ENCODE data around the gene ANXA6.

DNA sequence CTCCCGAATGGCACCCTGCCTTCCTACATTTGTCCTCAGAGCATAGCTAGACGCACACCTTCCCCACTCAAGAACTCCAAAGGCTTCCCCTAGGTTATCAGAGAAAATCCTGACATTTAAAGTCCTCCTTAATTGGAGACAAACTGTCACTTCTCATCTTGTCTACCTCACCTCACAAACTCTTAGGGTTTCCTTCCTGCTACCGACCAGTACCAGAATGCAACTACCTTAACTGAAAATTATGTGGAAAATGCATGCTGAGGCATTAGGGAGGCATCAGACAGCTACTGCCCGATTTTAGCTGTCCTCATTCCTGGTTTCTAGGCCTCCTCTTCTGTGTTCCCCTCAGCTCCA lies 58.8 kb downstream of the ANXA6 start:
- TF ChIP-seq, protein P1, sequence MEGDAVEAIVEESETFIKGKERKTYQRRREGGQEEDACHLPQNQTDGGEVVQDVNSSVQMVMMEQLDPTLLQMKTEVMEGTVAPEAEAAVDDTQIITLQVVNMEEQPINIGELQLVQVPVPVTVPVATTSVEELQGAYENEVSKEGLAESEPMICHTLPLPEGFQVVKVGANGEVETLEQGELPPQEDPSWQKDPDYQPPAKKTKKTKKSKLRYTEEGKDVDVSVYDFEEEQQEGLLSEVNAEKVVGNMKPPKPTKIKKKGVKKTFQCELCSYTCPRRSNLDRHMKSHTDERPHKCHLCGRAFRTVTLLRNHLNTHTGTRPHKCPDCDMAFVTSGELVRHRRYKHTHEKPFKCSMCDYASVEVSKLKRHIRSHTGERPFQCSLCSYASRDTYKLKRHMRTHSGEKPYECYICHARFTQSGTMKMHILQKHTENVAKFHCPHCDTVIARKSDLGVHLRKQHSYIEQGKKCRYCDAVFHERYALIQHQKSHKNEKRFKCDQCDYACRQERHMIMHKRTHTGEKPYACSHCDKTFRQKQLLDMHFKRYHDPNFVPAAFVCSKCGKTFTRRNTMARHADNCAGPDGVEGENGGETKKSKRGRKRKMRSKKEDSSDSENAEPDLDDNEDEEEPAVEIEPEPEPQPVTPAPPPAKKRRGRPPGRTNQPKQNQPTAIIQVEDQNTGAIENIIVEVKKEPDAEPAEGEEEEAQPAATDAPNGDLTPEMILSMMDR (IDR thresholded peaks at IDR 0.05; ENCODE audit: insufficient read depth, low read length) = no peak
- no peak for TF ChIP-seq POLR2AphosphoS5 (IDR thresholded peaks at IDR 0.05; ENCODE audit: low read depth)
- TF ChIP-seq GABPA (IDR thresholded peaks at IDR 0.05; ENCODE audit: low read depth) = no peak
- TF ChIP-seq, protein P2, sequence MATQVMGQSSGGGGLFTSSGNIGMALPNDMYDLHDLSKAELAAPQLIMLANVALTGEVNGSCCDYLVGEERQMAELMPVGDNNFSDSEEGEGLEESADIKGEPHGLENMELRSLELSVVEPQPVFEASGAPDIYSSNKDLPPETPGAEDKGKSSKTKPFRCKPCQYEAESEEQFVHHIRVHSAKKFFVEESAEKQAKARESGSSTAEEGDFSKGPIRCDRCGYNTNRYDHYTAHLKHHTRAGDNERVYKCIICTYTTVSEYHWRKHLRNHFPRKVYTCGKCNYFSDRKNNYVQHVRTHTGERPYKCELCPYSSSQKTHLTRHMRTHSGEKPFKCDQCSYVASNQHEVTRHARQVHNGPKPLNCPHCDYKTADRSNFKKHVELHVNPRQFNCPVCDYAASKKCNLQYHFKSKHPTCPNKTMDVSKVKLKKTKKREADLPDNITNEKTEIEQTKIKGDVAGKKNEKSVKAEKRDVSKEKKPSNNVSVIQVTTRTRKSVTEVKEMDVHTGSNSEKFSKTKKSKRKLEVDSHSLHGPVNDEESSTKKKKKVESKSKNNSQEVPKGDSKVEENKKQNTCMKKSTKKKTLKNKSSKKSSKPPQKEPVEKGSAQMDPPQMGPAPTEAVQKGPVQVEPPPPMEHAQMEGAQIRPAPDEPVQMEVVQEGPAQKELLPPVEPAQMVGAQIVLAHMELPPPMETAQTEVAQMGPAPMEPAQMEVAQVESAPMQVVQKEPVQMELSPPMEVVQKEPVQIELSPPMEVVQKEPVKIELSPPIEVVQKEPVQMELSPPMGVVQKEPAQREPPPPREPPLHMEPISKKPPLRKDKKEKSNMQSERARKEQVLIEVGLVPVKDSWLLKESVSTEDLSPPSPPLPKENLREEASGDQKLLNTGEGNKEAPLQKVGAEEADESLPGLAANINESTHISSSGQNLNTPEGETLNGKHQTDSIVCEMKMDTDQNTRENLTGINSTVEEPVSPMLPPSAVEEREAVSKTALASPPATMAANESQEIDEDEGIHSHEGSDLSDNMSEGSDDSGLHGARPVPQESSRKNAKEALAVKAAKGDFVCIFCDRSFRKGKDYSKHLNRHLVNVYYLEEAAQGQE (IDR thresholded peaks at IDR 0.05; ENCODE audit: insufficient replicate concordance, low read depth) = no peak
- no peak for TF ChIP-seq SPI1 (IDR thresholded peaks at IDR 0.05; ENCODE audit: borderline replicate concordance, low read depth)
